Hepatocyte (in vitro differentiated cells): ENCODE results near the gene KRTAP5-10. TPM values are rescaled to one million over a fixed set of nuclear protein-coding genes. Genes with fewer than 3 reads are reported as not detected.

Source experiments
- DNase-seq: peaks from one replicate; pipeline ENCODE4 v3.0.0-alpha.2; 2016; ENCODE audit warnings: low spot score
- H2AFZ ChIP-seq: fragments of 200-600 bp; sonication (generic); 2 replicates; pipeline ENCODE4 v1.6.0; 2016; ENCODE audit warnings: antibody characterized with exemption, mild to moderate bottlenecking
- H3K27ac ChIP-seq: fragments of 200-600 bp; sonication (generic); 2 replicates; pipeline ENCODE4 v1.5.1; 2016; ENCODE audit warnings: mild to moderate bottlenecking
- H3K27me3 ChIP-seq: fragments of 200-600 bp; sonication (generic); 2 replicates; pipeline ENCODE4 v1.6.1; 2016
- H3K36me3 ChIP-seq: fragments of 200-600 bp; sonication (generic); replicated peaks from 2 replicates; pipeline ENCODE4 v1.5.1; 2016; ENCODE audit warnings: low read depth; ENCODE audit not compliant: insufficient read depth
- H3K4me1 ChIP-seq: fragments of 200-600 bp; sonication (generic); 2 replicates; pipeline ENCODE4 v1.5.1; 2016; ENCODE audit warnings: mild to moderate bottlenecking, moderate library complexity; ENCODE audit not compliant: insufficient read depth
- H3K4me2 ChIP-seq: fragments of 200-600 bp; sonication (generic); 2 replicates; pipeline ENCODE4 v1.6.0; 2016
- H3K4me3 ChIP-seq: fragments of 200-600 bp; sonication (generic); 2 replicates; pipeline ENCODE4 v1.5.1; 2016; ENCODE audit warnings: mild to moderate bottlenecking
- H3K79me2 ChIP-seq: fragments of 200-600 bp; sonication (generic); 2 replicates; pipeline ENCODE4 v1.6.0; 2017; ENCODE audit warnings: mild to moderate bottlenecking
- H3K9me2 ChIP-seq: fragments of 200-600 bp; sonication (generic); replicated peaks from 2 replicates; pipeline ENCODE4 v1.6.0; 2017; ENCODE audit warnings: mild to moderate bottlenecking; ENCODE audit not compliant: insufficient read depth
- H3K9me3 ChIP-seq: fragments of 200-600 bp; sonication (generic); 2 replicates; pipeline ENCODE4 v1.5.1; 2016; ENCODE audit warnings: low read depth, mild to moderate bottlenecking
- H4K20me1 ChIP-seq: fragments of 200-600 bp; sonication (generic); 2 replicates; pipeline ENCODE4 v1.6.0; 2016; ENCODE audit warnings: mild to moderate bottlenecking; ENCODE audit not compliant: insufficient read depth, poor library complexity, severe bottlenecking
- EZH2 ChIP-seq: fragments of 200-600 bp; sonication (generic); IDR thresholded peaks from 2 replicates; pipeline ENCODE4 v1.6.1; 2016; ENCODE audit warnings: antibody characterized with exemption, mild to moderate bottlenecking, borderline replicate concordance
- EZH2phosphoT487 ChIP-seq: fragments of 200-600 bp; sonication (generic); IDR thresholded peaks from one replicate; pipeline ENCODE4 v1.6.1; 2018; ENCODE audit warnings: antibody characterized with exemption, mild to moderate bottlenecking, low read depth, moderate library complexity; ENCODE audit not compliant: unreplicated experiment, severe bottlenecking
- WGBS: methylation state at CpG from one replicate; pipeline ENCODE4 v1.1.6; 2016; ENCODE audit warnings: low lambda C conversion rate; ENCODE audit errors: missing lambda C conversion rate; 5-methylcytosine and 5-hydroxymethylcytosine counted together
- polyA plus RNA-seq: library from polyadenylated mRNA; unstranded; fragments of >200 nt; fragmentation: Nextera tagmentation; extraction: Ambion mirVana; gene quantifications from 2 replicates; pipeline ENCODE4 v1.2.1, GENCODE V29; 2016
- total RNA-seq: library from RNA; depleted of rRNA; stranded (reverse); fragments of >200 nt; gene quantifications from 2 replicates; pipeline ENCODE4 v1.2.3, GENCODE V29; 2014
- TF ChIP-seq, protein P1 (sequence below): fragments of 200-600 bp; sonication (generic); IDR thresholded peaks from 2 replicates; pipeline ENCODE4 v1.5.1; 2016; ENCODE audit warnings: antibody characterized with exemption, mild to moderate bottlenecking; ENCODE audit not compliant: poor library complexity

The KRTAP5-10 gene
- total and polyA plus RNA-seq, 2 experiments from 2014 or later = 0.12 TPM; not detected in 1

DNA sequence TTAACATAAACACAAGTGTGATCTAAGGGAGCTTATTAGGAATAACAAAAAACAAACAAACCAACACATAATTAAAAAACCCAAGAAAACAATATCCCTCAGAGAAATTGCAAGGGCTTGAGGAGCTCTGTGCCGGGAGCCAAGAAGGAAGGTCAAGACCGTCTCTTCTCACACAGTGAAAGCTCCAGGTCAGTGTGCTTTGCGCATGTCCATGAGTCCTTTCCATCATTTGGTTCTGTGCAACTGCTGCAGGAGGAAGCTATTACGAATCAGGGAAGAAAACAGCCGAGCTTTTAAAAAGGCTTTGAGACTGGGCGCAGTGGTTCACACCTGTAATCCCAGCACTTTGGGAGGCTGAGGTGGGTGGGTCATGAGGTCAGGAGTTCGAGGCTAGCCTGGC, 23.0 kb upstream of the KRTAP5-10 start:
- Histone ChIP-seq H4K20me1 (no peaks in the 10 kb centered on the region), H3K27ac (no peak overlapping the region), H3K4me1 (peaks cover 8% of the 10 kb centered on the region), H3K79me2 (no peaks in the 10 kb centered on the region), H3K9me3 (no peaks in the 10 kb centered on the region), H3K36me3 (no peaks in the 10 kb centered on the region), H3K4me2 (no peak overlapping the region), H3K4me3 (no peak overlapping the region), H3K9me2 (no peaks in the 10 kb centered on the region), H2AFZ (no peak overlapping the region), H3K27me3 (no peaks in the 10 kb centered on the region)
- WGBS = 95% methylated on average over 7 of the region's 7 CpGs
- no peak for TF ChIP-seq EZH2
- TF ChIP-seq, protein P1, sequence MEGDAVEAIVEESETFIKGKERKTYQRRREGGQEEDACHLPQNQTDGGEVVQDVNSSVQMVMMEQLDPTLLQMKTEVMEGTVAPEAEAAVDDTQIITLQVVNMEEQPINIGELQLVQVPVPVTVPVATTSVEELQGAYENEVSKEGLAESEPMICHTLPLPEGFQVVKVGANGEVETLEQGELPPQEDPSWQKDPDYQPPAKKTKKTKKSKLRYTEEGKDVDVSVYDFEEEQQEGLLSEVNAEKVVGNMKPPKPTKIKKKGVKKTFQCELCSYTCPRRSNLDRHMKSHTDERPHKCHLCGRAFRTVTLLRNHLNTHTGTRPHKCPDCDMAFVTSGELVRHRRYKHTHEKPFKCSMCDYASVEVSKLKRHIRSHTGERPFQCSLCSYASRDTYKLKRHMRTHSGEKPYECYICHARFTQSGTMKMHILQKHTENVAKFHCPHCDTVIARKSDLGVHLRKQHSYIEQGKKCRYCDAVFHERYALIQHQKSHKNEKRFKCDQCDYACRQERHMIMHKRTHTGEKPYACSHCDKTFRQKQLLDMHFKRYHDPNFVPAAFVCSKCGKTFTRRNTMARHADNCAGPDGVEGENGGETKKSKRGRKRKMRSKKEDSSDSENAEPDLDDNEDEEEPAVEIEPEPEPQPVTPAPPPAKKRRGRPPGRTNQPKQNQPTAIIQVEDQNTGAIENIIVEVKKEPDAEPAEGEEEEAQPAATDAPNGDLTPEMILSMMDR = no peak
- TF ChIP-seq EZH2phosphoT487 = no peak
- DNase-seq = no peak

DNA sequence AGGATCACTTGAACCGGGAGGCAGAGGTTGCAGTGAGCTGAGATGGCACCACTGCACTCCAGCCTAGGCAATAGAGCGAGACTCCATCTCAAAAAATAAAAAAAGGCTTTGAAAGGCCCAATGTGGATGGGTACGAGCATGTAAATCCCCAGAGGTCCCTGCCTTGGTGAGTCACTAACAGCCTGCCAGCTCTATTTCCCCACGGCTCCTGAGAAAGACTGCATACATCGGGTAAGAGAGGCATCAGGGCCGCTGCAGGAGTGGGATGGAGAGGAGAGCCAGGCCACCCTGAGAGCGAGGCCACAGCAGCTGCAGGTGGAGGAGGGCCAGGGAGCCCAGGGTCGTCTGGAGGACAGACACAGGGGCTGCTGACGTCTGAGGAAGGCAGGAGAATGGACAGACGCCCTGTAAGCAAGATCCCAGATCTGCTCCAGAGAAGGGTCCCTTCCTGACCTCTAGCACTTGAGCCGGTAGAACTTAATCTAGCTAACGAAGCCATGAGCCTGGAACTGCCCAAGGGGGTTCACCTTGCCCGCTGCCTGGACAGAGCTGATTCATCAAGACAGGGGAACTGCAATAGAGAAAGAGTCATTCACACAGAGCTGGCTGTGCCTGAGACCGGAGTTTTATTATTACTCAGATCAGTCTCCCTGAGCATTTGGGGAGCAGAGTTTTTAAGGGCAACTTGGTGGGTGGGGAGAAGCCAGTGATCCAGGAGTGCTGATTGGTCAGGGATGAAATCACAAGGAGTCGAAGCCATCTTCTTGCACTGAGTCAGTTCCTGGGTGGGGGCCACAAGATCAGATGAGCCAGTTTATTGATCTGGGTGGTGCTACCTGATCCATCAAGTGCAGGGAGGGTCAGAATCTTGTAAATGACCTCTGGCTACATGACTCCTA, 22.2 kb upstream of the KRTAP5-10 start:
- Histone ChIP-seq H3K27me3 (no peaks in the 10 kb centered on the region), H3K4me1 (peaks cover 8% of the 10 kb centered on the region), H3K27ac (no peak overlapping the region), H4K20me1 (no peaks in the 10 kb centered on the region), H3K4me2 (no peak overlapping the region), H3K9me3 (no peaks in the 10 kb centered on the region), H3K9me2 (no peaks in the 10 kb centered on the region), H2AFZ (no peak overlapping the region), H3K4me3 (no peak overlapping the region), H3K79me2 (no peaks in the 10 kb centered on the region), H3K36me3 (no peaks in the 10 kb centered on the region)
- 70% methylated on average over 15 of the region's 15 CpGs for WGBS
- TF ChIP-seq EZH2phosphoT487 = no peak
- TF ChIP-seq, protein P1 = no peak
- DNase-seq = no peak

DNA sequence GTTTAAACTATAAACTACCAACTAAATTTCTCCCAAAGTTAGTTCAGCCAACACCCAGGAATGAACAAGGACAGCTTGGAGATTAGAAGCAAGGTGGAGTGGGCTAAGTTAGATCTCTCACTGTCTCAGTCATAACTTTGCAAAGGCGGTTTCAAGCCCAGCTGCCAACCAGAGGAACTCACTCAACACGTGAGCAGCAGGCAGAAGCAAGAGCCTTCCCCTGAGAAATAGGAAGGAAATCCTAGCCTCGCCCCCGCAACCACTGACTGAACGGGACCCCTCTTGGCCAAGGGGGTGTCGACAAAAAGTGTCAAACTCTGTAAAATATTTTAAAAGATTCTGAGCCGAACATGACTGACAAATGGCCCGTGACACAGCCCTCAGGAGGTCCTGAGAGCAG, 21.5 kb upstream of the KRTAP5-10 start:
- Histone ChIP-seq H3K4me3 (no peak overlapping the region), H3K27me3 (no peaks in the 10 kb centered on the region), H3K4me1 (peaks cover 8% of the 10 kb centered on the region), H3K9me2 (no peaks in the 10 kb centered on the region), H3K9me3 (no peaks in the 10 kb centered on the region), H3K27ac (no peak overlapping the region), H3K79me2 (no peaks in the 10 kb centered on the region), H3K4me2 (no peak overlapping the region), H2AFZ (no peak overlapping the region), H4K20me1 (no peaks in the 10 kb centered on the region), H3K36me3 (no peaks in the 10 kb centered on the region)
- no peak for DNase-seq
- 89% methylated on average over 8 of the region's 8 CpGs for WGBS
- TF ChIP-seq, protein P1 = no peak
- no peak for TF ChIP-seq EZH2
- no peak for TF ChIP-seq EZH2phosphoT487
